ENCODE measurements around the gene FAAP20. TPM values are rescaled to one million over a fixed set of nuclear protein-coding genes. Genes with fewer than 3 reads are reported as not detected.

Gene FAAP20
- total RNA-seq, 1 donor from 2014 or later = 11.3 TPM

GRCh38 chr1:2199042-2199810, 4.7 kb upstream of the FAAP20 start:
- no peak for TF ChIP-seq EZH2 (IDR thresholded peaks at IDR 0.05)
- TF ChIP-seq, protein P1, sequence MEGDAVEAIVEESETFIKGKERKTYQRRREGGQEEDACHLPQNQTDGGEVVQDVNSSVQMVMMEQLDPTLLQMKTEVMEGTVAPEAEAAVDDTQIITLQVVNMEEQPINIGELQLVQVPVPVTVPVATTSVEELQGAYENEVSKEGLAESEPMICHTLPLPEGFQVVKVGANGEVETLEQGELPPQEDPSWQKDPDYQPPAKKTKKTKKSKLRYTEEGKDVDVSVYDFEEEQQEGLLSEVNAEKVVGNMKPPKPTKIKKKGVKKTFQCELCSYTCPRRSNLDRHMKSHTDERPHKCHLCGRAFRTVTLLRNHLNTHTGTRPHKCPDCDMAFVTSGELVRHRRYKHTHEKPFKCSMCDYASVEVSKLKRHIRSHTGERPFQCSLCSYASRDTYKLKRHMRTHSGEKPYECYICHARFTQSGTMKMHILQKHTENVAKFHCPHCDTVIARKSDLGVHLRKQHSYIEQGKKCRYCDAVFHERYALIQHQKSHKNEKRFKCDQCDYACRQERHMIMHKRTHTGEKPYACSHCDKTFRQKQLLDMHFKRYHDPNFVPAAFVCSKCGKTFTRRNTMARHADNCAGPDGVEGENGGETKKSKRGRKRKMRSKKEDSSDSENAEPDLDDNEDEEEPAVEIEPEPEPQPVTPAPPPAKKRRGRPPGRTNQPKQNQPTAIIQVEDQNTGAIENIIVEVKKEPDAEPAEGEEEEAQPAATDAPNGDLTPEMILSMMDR (IDR thresholded peaks at IDR 0.05) = peak; percentile 6
- no peak for TF ChIP-seq EZH2phosphoT487 (IDR thresholded peaks at IDR 0.05)
- peak overlapping the region; percentile 62 for H3K27ac Mint-ChIP-seq
- no peak overlapping the region for H3K27ac ChIP-seq
- peaks cover 17% of the 10 kb centered on the region for H3K4me1 Mint-ChIP-seq
- peak overlapping the region; percentile 72 for H3K4me3 Mint-ChIP-seq
- no peaks in the 10 kb centered on the region for H4K20me1 ChIP-seq (ENCODE audit: low read depth)
- peaks cover 5% of the 10 kb centered on the region for H3K27me3 Mint-ChIP-seq (ENCODE audit: insufficient read depth, low read depth)
- no peak overlapping the region for H3K9ac ChIP-seq
- no peaks in the 10 kb centered on the region for H3K36me3 Mint-ChIP-seq
- peaks cover 9% of the 10 kb centered on the region for H3K79me2 ChIP-seq (ENCODE audit: low read depth)
- peak overlapping the region; percentile 90 for H2AFZ ChIP-seq (replicated peaks)
- peak overlapping the region; percentile 45 for H3K4me3 ChIP-seq
- H3K9me3 Mint-ChIP-seq = no peaks in the 10 kb centered on the region
- H3K9me3 ChIP-seq (ENCODE audit: low read depth) = no peaks in the 10 kb centered on the region
- peak; percentile 80 for DNase-seq (ENCODE audit: low spot score)
- H3F3A ChIP-seq (ENCODE audit: low read depth) = peaks cover 14% of the 10 kb centered on the region
- H3K4me1 ChIP-seq = peaks cover 7% of the 10 kb centered on the region
- no peaks in the 10 kb centered on the region for H3K27me3 ChIP-seq
- no peaks in the 10 kb centered on the region for H3K36me3 ChIP-seq
- H3K4me2 ChIP-seq = peak overlapping the region; percentile 77

- DNase-seq (ENCODE audit: low spot score) = no peak
- no peaks in the 10 kb centered on the region for H3K9me3 ChIP-seq (ENCODE audit: low read depth)
- TF ChIP-seq, protein P1 (IDR thresholded peaks at IDR 0.05) = no peak
- TF ChIP-seq EZH2 (IDR thresholded peaks at IDR 0.05) (no peak), EZH2phosphoT487 (IDR thresholded peaks at IDR 0.05) (no peak)
- no peaks in the 10 kb centered on the region for H3K36me3 ChIP-seq
- peaks cover 15% of the 10 kb centered on the region for H3K79me2 ChIP-seq (ENCODE audit: low read depth)
- H3K4me3 ChIP-seq = no peak overlapping the region
- H3K27ac ChIP-seq = no peak overlapping the region
- Mint-ChIP-seq H3K4me1 (peaks cover 15% of the 10 kb centered on the region), H3K9me3 (no peaks in the 10 kb centered on the region), H3K27me3 (ENCODE audit: insufficient read depth, low read depth) (peaks cover 5% of the 10 kb centered on the region), H3K4me3 (no peak overlapping the region), H3K36me3 (no peaks in the 10 kb centered on the region), H3K27ac (no peak overlapping the region)
- H4K20me1 ChIP-seq (ENCODE audit: low read depth) = peaks cover 4% of the 10 kb centered on the region
- peaks cover 8% of the 10 kb centered on the region for H3K4me1 ChIP-seq
- no peak overlapping the region for H3K9ac ChIP-seq
- peak overlapping the region; percentile 77 for H3K4me2 ChIP-seq
- no peaks in the 10 kb centered on the region for H3K27me3 ChIP-seq
- peaks cover 7% of the 10 kb centered on the region for H3F3A ChIP-seq (ENCODE audit: low read depth)
- no peak overlapping the region for H2AFZ ChIP-seq (replicated peaks)
Observed at GRCh38 chr1:2198571-2198970, 4.0 kb upstream of the FAAP20 start.

DNA sequence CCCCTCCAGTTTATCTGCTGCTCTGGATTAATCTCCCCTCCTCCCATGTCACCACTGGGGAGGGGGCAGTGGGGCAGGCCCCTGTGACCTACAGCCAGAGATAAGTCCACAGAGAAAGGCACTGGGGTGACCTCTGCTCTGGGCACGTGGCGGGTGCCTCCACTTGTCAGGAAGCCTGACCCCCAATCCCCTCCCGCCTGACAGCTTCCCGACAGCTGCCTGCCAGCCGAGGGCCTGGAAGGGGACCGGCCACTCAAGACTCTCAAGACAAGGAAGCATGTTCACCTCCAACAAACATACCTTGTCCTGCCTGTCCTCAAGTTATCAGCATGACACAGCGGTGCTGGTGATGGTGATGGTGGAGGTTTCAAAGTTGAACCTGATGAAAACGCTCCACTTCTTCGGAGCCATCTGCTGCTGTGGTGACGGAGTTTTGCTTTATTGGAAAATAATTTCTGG, 3.2 kb upstream of the FAAP20 start:
- H4K20me1 ChIP-seq (ENCODE audit: low read depth) = peaks cover 12% of the 10 kb centered on the region
- no peaks in the 10 kb centered on the region for H3K9me3 ChIP-seq (ENCODE audit: low read depth)
- peaks cover 13% of the 10 kb centered on the region for H3F3A ChIP-seq (ENCODE audit: low read depth)
- Mint-ChIP-seq H3K4me1 (peaks cover 17% of the 10 kb centered on the region), H3K4me3 (no peak overlapping the region), H3K36me3 (no peaks in the 10 kb centered on the region), H3K9me3 (no peaks in the 10 kb centered on the region), H3K27me3 (ENCODE audit: insufficient read depth, low read depth) (peaks cover 5% of the 10 kb centered on the region), H3K27ac (no peak overlapping the region)
- H3K36me3 ChIP-seq = no peaks in the 10 kb centered on the region
- H3K27ac ChIP-seq = no peak overlapping the region
- DNase-seq (ENCODE audit: low spot score) = no peak
- H3K27me3 ChIP-seq = no peaks in the 10 kb centered on the region
- H2AFZ ChIP-seq (replicated peaks) = no peak overlapping the region
- H3K9ac ChIP-seq = no peak overlapping the region
- no peak overlapping the region for H3K4me2 ChIP-seq
- peaks cover 24% of the 10 kb centered on the region for H3K79me2 ChIP-seq (ENCODE audit: low read depth)
- no peak for TF ChIP-seq EZH2 (IDR thresholded peaks at IDR 0.05)
- TF ChIP-seq EZH2phosphoT487 (IDR thresholded peaks at IDR 0.05) = no peak
- TF ChIP-seq, protein P1 (IDR thresholded peaks at IDR 0.05) = no peak
- H3K4me3 ChIP-seq = no peak overlapping the region
- H3K4me1 ChIP-seq = peaks cover 13% of the 10 kb centered on the region
